Caco-2 (cell line): ENCODE results near the gene PLA2G4C. TPM values are rescaled to one million over a fixed set of nuclear protein-coding genes. Genes with fewer than 3 reads are reported as not detected.
"Not testable (repeated sequence)": the region's sequence is repeated elsewhere in the genome, so short reads cannot be mapped to it uniquely, and the experiment has no call there.

Experiments
- BruUV-seq: library from RNA; stranded (reverse); fragments of 400-500 nt; replicated peaks from 2 replicates; lab custom pipeline; 2021; lab: Mats Ljungman, UMichigan
- CTCF ChIA-PET: fragments of 300-600 bp; sonication (Branson Sonifier 250); formaldehyde crosslinking; loops from one replicate; lab custom pipeline; 2022; ENCODE audit warnings: antibody characterized with exemption; lab: Charles Lee
- POLR2A ChIA-PET: fragments of 300-600 bp; sonication (Branson Sonifier 250); formaldehyde crosslinking; loops from one replicate; lab custom pipeline; 2022; ENCODE audit warnings: antibody characterized with exemption; lab: Charles Lee
- DNase-seq, 2 experiments: peaks; one replicate each; pipeline versions ENCODE4 v3.0.0 to v3.0.0-alpha.2; 2020 to 2022
- H3K27me3 ChIP-seq: replicated peaks from 2 replicates; pipeline ENCODE4 v1.6.0; 2011; ENCODE audit warnings: low read length; ENCODE audit not compliant: control insufficient read depth, insufficient read depth
- H3K36me3 ChIP-seq: 2 replicates; pipeline ENCODE4 v1.5.1; 2011; ENCODE audit warnings: low read length; ENCODE audit not compliant: control insufficient read depth, insufficient read depth
- H3K4me1 ChIP-seq: fragments of 250-450 bp; sonication (Bioruptor Pico); 2 replicates; pipeline ENCODE4 v1.5.1; 2020; ENCODE audit warnings: mild to moderate bottlenecking
- H3K4me3 ChIP-seq: 2 replicates; pipeline ENCODE4 v1.5.1; 2011; ENCODE audit warnings: low read depth, mild to moderate bottlenecking, control low read depth, low read length
- H3K9me3 ChIP-seq: fragments of 250-450 bp; sonication (Bioruptor Pico); 2 replicates; pipeline ENCODE4 v1.5.1; 2020; ENCODE audit warnings: mild to moderate bottlenecking, moderate library complexity
- H3K27ac Mint-ChIP-seq: one replicate; pipeline ENCODE4 v1.8.0; 2022; ENCODE audit warnings: mixed read lengths; ENCODE audit not compliant: unreplicated experiment
- H3K27me3 Mint-ChIP-seq: one replicate; pipeline ENCODE4 v1.8.0; 2022; ENCODE audit warnings: mixed read lengths; ENCODE audit not compliant: insufficient read depth, unreplicated experiment
- H3K36me3 Mint-ChIP-seq: one replicate; pipeline ENCODE4 v1.8.0; 2022; ENCODE audit warnings: mild to moderate bottlenecking, mixed read lengths; ENCODE audit not compliant: insufficient read depth, unreplicated experiment
- H3K4me1 Mint-ChIP-seq: one replicate; pipeline ENCODE4 v1.8.0; 2022; ENCODE audit warnings: low read depth, mixed read lengths; ENCODE audit not compliant: unreplicated experiment
- H3K4me3 Mint-ChIP-seq: one replicate; pipeline ENCODE4 v1.8.0; 2022; ENCODE audit warnings: mild to moderate bottlenecking, moderate library complexity, mixed read lengths; ENCODE audit not compliant: unreplicated experiment
- H3K9me3 Mint-ChIP-seq: one replicate; pipeline ENCODE4 v1.8.0; 2022; ENCODE audit warnings: mixed read lengths; ENCODE audit not compliant: unreplicated experiment
- CTCF ChIP-seq, 2 experiments: fragments of 200-600 bp in 1 of 2; IDR thresholded peaks; 1 replicate in 1 of 2; 2 replicates in 1 of 2; pipeline versions ENCODE4 v1.5.1 to v1.8.0; 2011 to 2022; ENCODE audit warnings: antibody characterized with exemption in 1 of 2, control low read depth in 1 of 2, inconsistent platforms in 1 of 2, low read depth in 1 of 2, low read length in 1 of 2, mild to moderate bottlenecking in 1 of 2, moderate library complexity in 1 of 2; ENCODE audit not compliant: insufficient read depth in 1 of 2, severe bottlenecking in 1 of 2, unreplicated experiment in 1 of 2
- intact Hi-C: fragments of 100-400 bp; cut with micrococcal nuclease; formaldehyde crosslinking; loops from one replicate; pipeline ENCODE4 v1.10.0; 2022; ENCODE audit not compliant: unreplicated experiment
- total RNA-seq: library from RNA; stranded (reverse); gene quantifications from 2 replicates; pipeline ENCODE4 v1.2.3, GENCODE V29; 2022

PLA2G4C gene
- total RNA-seq, 1 experiment from 2014 or later, result 1.5 TPM

- peaks cover 6% of the 10 kb centered on the region for H3K9me3 Mint-ChIP-seq
- ChIA-PET CTCF (no interaction called here), POLR2A (no interaction called here)
- DNase-seq, result no peak
- no peaks in the 10 kb centered on the region for H3K4me1 Mint-ChIP-seq
- H3K27ac Mint-ChIP-seq, result no peak overlapping the region
- H3K4me3 Mint-ChIP-seq, result no peak overlapping the region
- H3K27me3 ChIP-seq, result no peaks in the 10 kb centered on the region; the same call in 1 of the 2 replicates
- peaks cover 16% of the 10 kb centered on the region for H3K27me3 Mint-ChIP-seq
- no peaks in the 10 kb centered on the region for H3K4me1 ChIP-seq
- intact Hi-C loops, result no loop called here
- peaks cover 4% of the 10 kb centered on the region; the same call in 1 of the 2 replicates for H3K9me3 ChIP-seq
- H3K36me3 Mint-ChIP-seq, result no peaks in the 10 kb centered on the region
- no peaks in the 10 kb centered on the region for H3K36me3 ChIP-seq
- no peak overlapping the region for H3K4me3 ChIP-seq
- BruUV-seq, result no TSS peak
- TF ChIP-seq CTCF (IDR thresholded peaks at IDR 0.05; ENCODE audit: insufficient read depth in 1 of 2, low read depth in 1 of 2, low read length in 1 of 2, severe bottlenecking in 1 of 2, unreplicated experiment in 1 of 2), result no peak
These were observed 16.3 kb downstream of the PLA2G4C start for GRCh38 chr19:48094129-48094854.

- H3K4me3 Mint-ChIP-seq, H3K4me3 ChIP-seq, POLR2A ChIA-PET, H3K36me3 ChIP-seq, CTCF ChIA-PET, H3K9me3 Mint-ChIP-seq, H3K9me3 ChIP-seq, H3K27ac Mint-ChIP-seq, H3K36me3 Mint-ChIP-seq, intact Hi-C loops, H3K27me3 ChIP-seq, BruUV-seq, DNase-seq, H3K4me1 Mint-ChIP-seq, H3K4me1 ChIP-seq: not testable (repeated sequence)
- peaks cover 12% of the 10 kb centered on the region for H3K27me3 Mint-ChIP-seq
These were observed 19.4 kb downstream of the PLA2G4C start for GRCh38 chr19:48091111-48091718.

GRCh38 chr19:48090281-48090802, 20.3 kb downstream of the PLA2G4C start:
- no peaks in the 10 kb centered on the region for H3K36me3 ChIP-seq
- H3K27me3 ChIP-seq, result no peaks in the 10 kb centered on the region; the same call in 1 of the 2 replicates
- TF ChIP-seq CTCF (IDR thresholded peaks at IDR 0.05; ENCODE audit: insufficient read depth in 1 of 2, low read depth in 1 of 2, low read length in 1 of 2, severe bottlenecking in 1 of 2, unreplicated experiment in 1 of 2), result no peak
- Mint-ChIP-seq H3K36me3 (no peaks in the 10 kb centered on the region), H3K4me1 (no peaks in the 10 kb centered on the region), H3K9me3 (peaks cover 6% of the 10 kb centered on the region), H3K4me3 (no peak overlapping the region), H3K27ac (no peak overlapping the region), H3K27me3 (peaks cover 8% of the 10 kb centered on the region)
- DNase-seq, result no peak
- ChIA-PET POLR2A (no interaction called here), CTCF (no interaction called here)
- no TSS peak for BruUV-seq
- no peak overlapping the region for H3K4me3 ChIP-seq
- no peaks in the 10 kb centered on the region for H3K4me1 ChIP-seq
- H3K9me3 ChIP-seq, result no peaks in the 10 kb centered on the region; the same call in 1 of the 2 replicates
- intact Hi-C loops, result no loop called here

- BruUV-seq, H3K27ac Mint-ChIP-seq, H3K4me1 ChIP-seq, H3K36me3 Mint-ChIP-seq, POLR2A ChIA-PET, H3K4me3 Mint-ChIP-seq, DNase-seq, H3K4me1 Mint-ChIP-seq, H3K4me3 ChIP-seq, intact Hi-C loops, H3K9me3 ChIP-seq, H3K27me3 Mint-ChIP-seq, CTCF ChIA-PET, H3K36me3 ChIP-seq, H3K9me3 Mint-ChIP-seq, H3K27me3 ChIP-seq: not testable (repeated sequence)
These were observed 21.6 kb downstream of the PLA2G4C start for GRCh38 chr19:48088991-48089390.
